Measurements from ENCODE around the gene SORD.

DNA sequence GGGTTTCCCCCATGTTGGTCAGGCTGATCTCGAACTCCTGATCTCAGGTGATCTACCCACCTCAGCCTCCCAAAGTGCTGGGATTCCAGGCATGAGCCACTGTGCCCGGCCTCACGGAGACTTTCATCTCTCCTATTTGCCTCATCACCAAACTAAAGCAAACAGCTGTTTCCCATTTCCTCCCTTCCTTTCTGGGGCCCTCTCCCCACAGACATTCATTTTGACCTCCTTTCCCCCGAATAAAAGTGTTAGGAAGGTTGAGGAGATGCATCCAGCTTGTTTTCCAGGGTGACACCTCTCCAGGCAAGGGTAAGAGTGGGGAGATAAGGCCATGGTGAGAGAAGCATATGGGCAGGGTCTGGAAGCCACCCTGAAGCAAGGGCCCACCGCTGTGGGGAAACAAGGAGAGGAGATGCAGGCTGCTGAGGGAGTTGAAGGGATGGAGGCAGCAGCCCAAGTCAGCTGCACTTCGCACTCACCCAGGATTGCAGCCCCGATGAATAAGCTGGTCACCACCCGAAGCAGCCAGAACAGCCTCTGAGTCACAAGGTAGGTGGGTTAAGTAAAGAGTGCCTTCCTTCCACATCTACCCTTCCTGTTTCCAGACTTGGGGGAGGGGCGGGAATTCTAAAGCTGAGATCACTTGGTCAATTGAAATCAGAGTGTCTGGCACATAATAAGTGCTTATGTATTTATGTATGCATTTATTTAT lies 98.9 kb downstream of the SORD start:
- TF ChIP-seq POLR2A (IDR thresholded peaks at IDR 0.05; ENCODE audit: low read length) (no peak), GATA1 (IDR thresholded peaks at IDR 0.05; ENCODE audit: low read depth, low read length) (no peak)
